Mesothelial cell of epicardium (in vitro differentiated cells): ENCODE results near the gene ITIH4. TPM values are rescaled to one million over a fixed set of nuclear protein-coding genes. Genes with fewer than 3 reads are reported as not detected.

Experiments used
- DNase-seq, 2 experiments: peaks; one replicate each; pipeline ENCODE4 v3.0.0; 2021; ENCODE audit warnings: low spot score in 2 of 2; ENCODE audit not compliant: unreplicated experiment in 2 of 2
- H3K27ac Mint-ChIP-seq: 2 replicates; pipeline ENCODE4 v1.8.0; 2021; ENCODE audit warnings: mixed read lengths
- H3K27me3 Mint-ChIP-seq: 2 replicates; pipeline ENCODE4 v1.8.0; 2021; ENCODE audit warnings: low read depth, mixed read lengths
- H3K36me3 Mint-ChIP-seq: 2 replicates; pipeline ENCODE4 v1.8.0; 2021; ENCODE audit warnings: mixed read lengths
- H3K4me1 Mint-ChIP-seq: 2 replicates; pipeline ENCODE4 v1.8.0; 2021; ENCODE audit warnings: mixed read lengths
- H3K4me3 Mint-ChIP-seq: 2 replicates; pipeline ENCODE4 v1.8.0; 2021; ENCODE audit warnings: mild to moderate bottlenecking, moderate library complexity, mixed read lengths
- H3K9me3 Mint-ChIP-seq: 2 replicates; pipeline ENCODE4 v1.8.0; 2021; ENCODE audit warnings: mixed read lengths
- CTCF ChIP-seq: fragments of 200-600 bp; sonication (generic); IDR thresholded peaks from one replicate; pipeline ENCODE4 v1.5.0; 2021; ENCODE audit warnings: antibody characterized with exemption; ENCODE audit not compliant: unreplicated experiment
- total RNA-seq: library from RNA; stranded (reverse); gene quantifications from 3 replicates; pipeline ENCODE4 v1.2.1, GENCODE V29; 2021

The ITIH4 gene
- total RNA-seq, 1 donor from 2014 or later: 13.5 TPM

GRCh38 chr3:52793702-52794611 lies 36.5 kb downstream of the ITIH4 start:
- no peak overlapping the region for H3K4me3 Mint-ChIP-seq
- DNase-seq: no peak
- H3K4me1 Mint-ChIP-seq: peaks cover 8% of the 10 kb centered on the region
- H3K27me3 Mint-ChIP-seq: no peaks in the 10 kb centered on the region
- no peaks in the 10 kb centered on the region for H3K9me3 Mint-ChIP-seq
- H3K27ac Mint-ChIP-seq: no peak overlapping the region
- H3K36me3 Mint-ChIP-seq: no peaks in the 10 kb centered on the region
- no peak for TF ChIP-seq CTCF

GRCh38 chr3:52792961-52793695 lies 37.3 kb downstream of the ITIH4 start:
- no peaks in the 10 kb centered on the region for H3K4me1 Mint-ChIP-seq
- no peak for DNase-seq
- no peaks in the 10 kb centered on the region for H3K27me3 Mint-ChIP-seq
- no peaks in the 10 kb centered on the region for H3K9me3 Mint-ChIP-seq
- H3K27ac Mint-ChIP-seq: no peak overlapping the region
- no peak for TF ChIP-seq CTCF
- H3K4me3 Mint-ChIP-seq: no peak overlapping the region
- no peaks in the 10 kb centered on the region for H3K36me3 Mint-ChIP-seq

- no peak overlapping the region for H3K27ac Mint-ChIP-seq
- H3K36me3 Mint-ChIP-seq: no peaks in the 10 kb centered on the region
- no peak for TF ChIP-seq CTCF
- DNase-seq: no peak
- H3K9me3 Mint-ChIP-seq: no peaks in the 10 kb centered on the region
- H3K27me3 Mint-ChIP-seq: no peaks in the 10 kb centered on the region
- no peak overlapping the region for H3K4me3 Mint-ChIP-seq
- no peaks in the 10 kb centered on the region for H3K4me1 Mint-ChIP-seq
Measured at GRCh38 chr3:52792413-52792812, 38.1 kb downstream of the ITIH4 start.

GRCh38 chr3:52791928-52792327 lies 38.5 kb downstream of the ITIH4 start:
- Mint-ChIP-seq H3K9me3 (no peaks in the 10 kb centered on the region), H3K36me3 (no peaks in the 10 kb centered on the region), H3K4me1 (no peaks in the 10 kb centered on the region), H3K4me3 (no peak overlapping the region), H3K27ac (no peak overlapping the region), H3K27me3 (no peaks in the 10 kb centered on the region)
- no peak for TF ChIP-seq CTCF
- no peak for DNase-seq

- Mint-ChIP-seq H3K4me3 (no peak overlapping the region), H3K27me3 (no peaks in the 10 kb centered on the region), H3K36me3 (no peaks in the 10 kb centered on the region), H3K4me1 (no peaks in the 10 kb centered on the region), H3K9me3 (no peaks in the 10 kb centered on the region), H3K27ac (no peak overlapping the region)
- TF ChIP-seq CTCF: no peak
- DNase-seq: no peak
Measured at GRCh38 chr3:52791366-52791765, 39.1 kb downstream of the ITIH4 start.
